ENCODE results near the gene DAB1.

Gene DAB1

DNA sequence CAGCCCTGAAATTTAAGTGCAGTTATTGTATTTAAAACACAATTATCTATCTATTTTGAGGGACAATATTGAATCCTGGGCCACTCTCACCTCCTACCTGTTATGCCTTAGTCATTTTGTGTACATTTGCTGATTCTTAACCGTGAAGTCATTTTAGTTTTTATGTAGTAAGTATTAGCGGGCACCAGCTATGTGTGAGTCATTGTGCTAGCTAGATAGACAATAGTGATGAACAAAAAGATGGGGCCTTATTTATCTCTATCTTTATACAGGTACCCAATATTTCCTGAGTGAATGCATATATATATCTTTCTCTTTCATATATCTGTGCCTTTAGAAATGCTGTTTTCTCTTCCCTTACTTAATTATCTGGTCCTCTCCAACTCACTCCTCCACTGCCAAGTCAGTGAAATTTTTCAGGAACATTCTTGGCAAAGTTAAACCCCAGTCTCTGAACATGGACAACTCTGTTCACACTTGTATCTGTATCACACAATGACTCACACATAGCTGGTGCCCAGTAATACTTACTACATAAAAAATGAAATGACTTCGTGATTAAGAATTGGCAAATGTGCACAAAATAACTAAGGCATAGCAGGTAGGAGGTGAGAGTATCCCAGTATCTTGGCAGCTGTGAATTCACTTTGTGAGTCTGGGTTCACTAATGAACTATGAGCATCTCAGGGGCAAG lies 292.0 kb downstream of the DAB1 start:
- DNase-seq (ENCODE audit: extremely low read depth in 1 of 2, low read depth in 1 of 2): no peak

DNA sequence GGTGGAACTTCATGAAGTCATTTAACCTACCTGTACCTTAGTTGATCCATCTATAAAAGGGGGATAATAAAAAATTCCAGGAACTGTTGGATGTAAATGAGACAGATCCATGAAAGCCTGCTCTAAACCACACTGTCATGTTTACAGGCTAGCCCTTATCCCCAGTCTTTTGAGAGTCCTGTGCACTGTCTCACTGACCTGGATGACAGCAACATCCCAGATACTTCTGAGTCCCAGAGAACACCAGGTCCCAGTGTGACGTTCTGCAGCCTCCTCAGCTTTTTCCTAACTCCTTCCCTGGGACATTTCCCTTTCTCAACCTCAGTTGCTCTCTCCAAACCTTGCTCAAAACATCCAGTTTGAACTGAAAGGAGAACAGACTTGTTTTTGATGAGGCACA lies 292.6 kb downstream of the DAB1 start:
- DNase-seq (ENCODE audit: extremely low read depth in 1 of 2, low read depth in 1 of 2): no peak

- no peak for DNase-seq (ENCODE audit: extremely low read depth in 1 of 2, low read depth in 1 of 2)
Measured at GRCh38 chr1:57129865-57130264, 294.0 kb downstream of the DAB1 start.

DNA sequence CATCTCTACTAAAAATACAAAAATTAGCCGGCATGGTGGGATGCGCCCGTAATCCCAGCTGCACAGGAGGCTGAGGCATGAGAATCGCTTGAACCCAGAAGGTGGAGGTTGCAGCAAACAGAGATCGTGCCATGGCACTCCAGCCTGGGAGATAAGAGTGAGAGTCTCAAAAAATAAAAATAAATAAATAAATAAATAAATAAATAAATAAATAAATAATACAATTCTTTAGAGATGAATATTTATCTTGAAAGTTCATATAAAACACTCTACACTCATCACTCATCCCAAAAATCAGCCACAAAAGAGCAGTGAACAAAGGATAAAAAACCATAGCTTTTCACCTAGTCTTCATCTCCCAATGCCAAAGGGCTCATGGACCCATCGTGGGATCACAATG lies 295.9 kb downstream of the DAB1 start:
- no peak for DNase-seq (ENCODE audit: extremely low read depth in 1 of 2, low read depth in 1 of 2)

- no peak for DNase-seq (ENCODE audit: extremely low read depth in 1 of 2, low read depth in 1 of 2)
Measured at GRCh38 chr1:57124768-57125446, 299.0 kb downstream of the DAB1 start.

DNA sequence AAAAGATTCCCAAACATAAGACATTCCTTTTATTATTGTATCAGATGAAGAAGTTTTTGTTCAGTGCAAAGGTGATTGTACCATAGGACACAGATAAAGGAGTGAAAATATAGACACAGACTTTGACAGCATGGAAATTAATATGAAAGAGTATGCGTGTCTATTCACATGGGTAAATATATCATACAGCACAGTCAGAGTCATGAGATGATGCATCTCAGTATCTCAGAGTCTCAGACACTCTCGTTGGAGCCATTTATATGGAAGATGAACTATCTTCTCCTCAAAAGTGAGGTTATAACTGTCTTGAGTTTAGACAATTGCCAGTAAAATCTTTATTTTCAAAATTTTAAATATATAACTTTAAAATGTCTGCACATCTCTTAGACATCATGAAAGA lies 299.7 kb downstream of the DAB1 start:
- DNase-seq (ENCODE audit: extremely low read depth in 1 of 2, low read depth in 1 of 2): no peak

- DNase-seq (ENCODE audit: extremely low read depth in 1 of 2, low read depth in 1 of 2): no peak
Measured at GRCh38 chr1:57122031-57122430, 301.8 kb downstream of the DAB1 start.

DNA sequence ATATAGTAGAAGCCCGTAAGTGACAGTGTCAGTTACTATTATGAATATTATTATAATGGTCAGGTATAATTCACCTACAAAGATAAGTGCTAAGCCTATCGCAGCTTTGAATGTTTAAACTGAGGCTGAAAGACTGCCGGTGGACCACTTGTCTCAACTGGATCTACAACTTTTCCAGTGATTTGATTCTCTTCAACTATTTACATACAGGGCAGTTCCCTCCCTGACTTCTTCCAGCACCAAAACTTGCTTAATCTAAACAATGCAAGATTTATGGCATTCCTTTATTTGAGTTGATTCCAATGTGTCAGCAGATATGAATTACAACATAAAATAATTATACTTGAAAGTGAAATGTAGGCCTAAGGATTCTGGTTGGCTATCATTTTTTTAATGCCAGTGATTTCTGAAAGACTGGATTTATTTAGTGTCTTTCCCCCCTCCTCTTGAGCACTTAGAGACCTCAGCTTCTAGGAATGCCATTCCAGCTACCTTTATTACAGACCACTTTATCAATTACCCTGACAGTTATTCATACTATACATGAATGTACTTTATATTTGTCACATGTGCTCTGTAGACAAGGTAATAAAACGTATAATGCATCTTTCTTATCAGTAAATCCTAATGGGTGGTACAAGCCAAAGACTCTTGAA lies 304.8 kb downstream of the DAB1 start:
- DNase-seq (ENCODE audit: extremely low read depth in 1 of 2, low read depth in 1 of 2): no peak

DNA sequence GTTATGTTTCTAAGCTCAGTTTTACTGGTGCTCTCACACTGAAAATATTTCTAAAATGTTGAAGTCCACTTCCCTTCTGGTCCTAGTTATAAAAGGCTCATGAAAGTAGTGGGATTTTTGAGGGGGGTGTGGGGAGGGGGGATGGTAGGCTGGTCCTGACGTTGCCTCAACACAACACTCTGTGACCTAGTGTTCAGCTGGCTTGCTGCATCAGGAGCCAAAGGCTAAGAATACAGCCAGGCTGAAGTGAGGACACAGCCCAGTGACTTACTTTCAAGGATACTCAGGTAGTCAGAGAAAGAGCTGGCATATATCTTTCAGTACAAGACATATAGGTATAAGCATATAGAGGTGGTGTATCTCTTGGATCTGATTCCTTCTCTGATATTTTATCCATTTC lies 306.1 kb downstream of the DAB1 start:
- no peak for DNase-seq (ENCODE audit: extremely low read depth in 1 of 2, low read depth in 1 of 2)

- no peak for DNase-seq (ENCODE audit: extremely low read depth in 1 of 2, low read depth in 1 of 2)
Measured at GRCh38 chr1:57116871-57117270, 307.0 kb downstream of the DAB1 start.

DNA sequence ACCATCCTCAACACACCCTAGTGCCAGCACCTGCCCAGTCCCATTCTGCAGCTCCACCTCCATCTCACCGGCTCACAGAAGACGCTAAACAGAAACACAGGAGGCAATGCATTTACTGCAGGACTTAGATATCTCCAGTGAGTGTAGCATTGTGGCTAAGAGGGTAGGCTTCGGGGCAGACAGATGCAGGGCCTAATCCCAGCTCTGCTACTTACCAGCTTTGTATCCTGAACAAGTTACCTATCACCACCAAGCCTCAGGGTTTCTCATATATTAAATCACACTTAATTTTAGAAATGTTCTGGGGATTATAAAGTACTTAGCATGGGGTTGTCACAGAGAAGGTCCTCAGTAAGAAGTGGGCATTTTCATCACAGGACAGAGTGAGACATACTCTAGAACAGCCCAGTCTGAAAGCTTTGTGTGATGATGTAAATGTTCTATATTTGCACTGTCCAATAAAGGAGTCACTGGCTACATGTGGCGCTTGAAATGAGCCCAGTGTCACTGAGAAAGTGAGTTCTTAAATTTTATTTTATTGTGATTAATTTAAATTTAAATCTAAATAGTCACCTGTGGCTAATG lies 308.7 kb downstream of the DAB1 start:
- no peak for DNase-seq (ENCODE audit: extremely low read depth in 1 of 2, low read depth in 1 of 2)

GRCh38 chr1:57112148-57112547 lies 311.7 kb downstream of the DAB1 start:
- DNase-seq (ENCODE audit: extremely low read depth in 1 of 2, low read depth in 1 of 2): no peak

- no peak for DNase-seq (ENCODE audit: extremely low read depth in 1 of 2, low read depth in 1 of 2)
Measured at GRCh38 chr1:57111175-57111574, 312.7 kb downstream of the DAB1 start.

DNA sequence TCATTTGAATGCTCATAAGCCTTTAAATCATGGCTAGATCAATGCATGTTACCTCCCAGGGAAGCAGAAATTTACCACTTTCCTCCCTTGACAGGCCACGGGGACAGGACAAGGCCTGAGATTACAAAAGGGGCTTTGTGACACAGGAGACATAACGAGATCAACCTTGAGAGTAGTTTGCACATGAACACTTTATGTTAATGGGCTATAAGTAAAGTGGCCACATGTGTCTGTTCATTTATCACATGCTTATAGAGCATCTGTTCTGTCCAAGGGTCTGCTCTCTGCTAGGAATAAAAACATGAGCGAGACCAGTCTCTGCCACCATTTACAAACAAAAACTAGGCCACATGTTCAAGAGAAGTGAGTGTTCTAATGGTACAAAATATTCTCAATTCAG lies 314.0 kb downstream of the DAB1 start:
- DNase-seq (ENCODE audit: extremely low read depth in 1 of 2, low read depth in 1 of 2): no peak

DNA sequence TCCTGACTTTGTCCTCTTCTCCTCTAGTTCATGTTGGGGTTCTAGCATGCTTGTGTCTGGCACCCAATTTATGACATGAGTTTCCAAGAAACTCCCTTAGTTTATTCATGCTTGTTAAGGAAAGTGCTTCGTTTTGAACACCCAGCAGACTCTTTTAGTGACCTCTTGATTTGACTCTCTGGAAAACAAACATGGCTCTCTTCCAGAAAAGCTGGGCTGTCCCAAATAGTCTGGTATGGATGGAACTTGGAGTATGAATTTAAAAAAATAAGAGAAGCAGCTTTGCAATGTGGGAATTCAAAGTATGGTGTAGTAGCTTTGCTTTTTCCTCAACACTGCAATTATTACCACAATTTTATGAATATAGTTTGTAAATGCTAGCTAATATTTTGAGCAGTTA lies 314.6 kb downstream of the DAB1 start:
- DNase-seq (ENCODE audit: extremely low read depth in 1 of 2, low read depth in 1 of 2): no peak

GRCh38 chr1:57106296-57106695 lies 317.6 kb downstream of the DAB1 start:
- DNase-seq (ENCODE audit: extremely low read depth in 1 of 2, low read depth in 1 of 2): no peak

DNA sequence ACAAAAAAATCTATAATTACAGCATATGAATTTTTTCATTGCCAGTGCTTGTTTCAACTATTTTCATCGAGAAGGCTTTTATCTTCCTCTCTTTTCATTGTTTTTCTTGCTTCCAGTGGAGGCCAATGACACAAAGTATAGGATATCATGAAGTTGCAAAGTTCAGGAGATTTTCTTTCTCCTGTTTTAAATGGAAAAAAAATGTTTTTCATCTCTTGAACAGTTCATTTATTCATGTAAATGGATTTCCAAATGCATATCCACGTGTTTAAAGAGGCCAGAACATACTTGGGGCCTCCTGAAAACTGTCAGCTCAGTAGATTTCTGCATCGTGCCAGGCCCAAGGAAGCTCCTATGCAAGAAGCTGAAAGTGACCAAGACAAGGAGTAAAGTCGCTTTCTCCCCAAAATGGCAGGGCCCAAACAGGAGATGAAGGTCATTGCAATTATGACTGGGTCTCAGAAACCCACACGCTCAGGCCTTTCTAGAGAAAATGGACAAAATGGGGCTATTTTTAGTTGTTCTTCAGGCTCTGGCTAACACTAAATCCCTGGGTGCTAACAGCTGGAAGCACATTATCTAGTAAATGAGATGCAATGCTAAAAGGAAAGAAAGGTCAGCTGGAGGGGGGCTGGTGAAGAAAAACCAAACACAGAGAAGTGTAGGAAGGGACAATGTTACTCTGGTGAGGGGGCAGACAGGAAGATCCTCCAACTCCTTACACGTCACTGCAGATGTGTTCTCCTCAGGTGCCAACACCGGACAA lies 321.1 kb downstream of the DAB1 start:
- DNase-seq (ENCODE audit: extremely low read depth in 1 of 2, low read depth in 1 of 2): no peak

GRCh38 chr1:57101209-57101608 lies 322.7 kb downstream of the DAB1 start:
- no peak for DNase-seq (ENCODE audit: extremely low read depth in 1 of 2, low read depth in 1 of 2)

- DNase-seq (ENCODE audit: extremely low read depth in 1 of 2, low read depth in 1 of 2): no peak
Measured at GRCh38 chr1:57094749-57095148, 329.1 kb downstream of the DAB1 start.

GRCh38 chr1:57093122-57093521 lies 330.7 kb downstream of the DAB1 start:
- no peak for DNase-seq (ENCODE audit: extremely low read depth in 1 of 2, low read depth in 1 of 2)

DNA sequence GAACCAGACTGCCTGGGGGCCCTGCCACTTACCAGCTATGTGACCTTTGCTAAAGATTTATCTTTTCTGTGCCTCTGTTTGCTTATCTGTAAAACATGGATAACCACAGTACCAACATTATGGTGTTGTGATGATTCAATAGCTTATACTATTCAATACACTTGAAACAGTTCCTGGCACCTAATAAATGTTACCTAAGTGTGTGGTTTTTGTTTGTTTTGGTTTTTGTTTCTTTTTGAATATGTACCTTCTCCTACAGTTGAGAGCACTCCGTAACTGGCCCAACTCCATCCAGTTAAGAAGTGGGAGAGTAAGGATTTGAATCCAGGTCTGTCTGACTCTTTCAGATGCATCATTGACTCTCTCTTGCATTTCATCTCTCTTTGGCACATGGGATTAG lies 332.2 kb downstream of the DAB1 start:
- no peak for DNase-seq (ENCODE audit: extremely low read depth in 1 of 2, low read depth in 1 of 2)

Measured in stimulated activated CD8-positive, alpha-beta memory T cell treated with anti-CD3 and anti-CD28 coated beads, Interleukin-7, amount 100 ng/mL, for 48 hours (primary cell).